Measurements from ENCODE around the gene SMU1.

GRCh38 chr9:33113799-33114547 lies 37.5 kb upstream of the SMU1 start:
- no peak for TF ChIP-seq CTCF (IDR thresholded peaks at IDR 0.05)
- TF ChIP-seq POLR2A (IDR thresholded peaks at IDR 0.05) = no peak
